Measurements from ENCODE around the gene TMEM121.

GRCh38 chr14:105484997-105485393 lies 41.4 kb upstream of the TMEM121 start:
- TF ChIP-seq EP300 (IDR thresholded peaks at IDR 0.05; ENCODE audit: borderline replicate concordance in 1 of 2, low read depth in 1 of 2, low read length in 1 of 2) (no peak), REST (IDR thresholded peaks at IDR 0.05; ENCODE audit: low read depth, low read length) (no peak), CTCF (IDR thresholded peaks at IDR 0.05) (no peak), TAF1 (IDR thresholded peaks at IDR 0.05; ENCODE audit: borderline replicate concordance, low read depth, low read length) (no peak), YY1 (IDR thresholded peaks at IDR 0.05; ENCODE audit: low read depth) (no peak), MAX (IDR thresholded peaks at IDR 0.05; ENCODE audit: low read depth) (no peak), RXRA (IDR thresholded peaks at IDR 0.05; ENCODE audit: borderline replicate concordance, low read depth) (no peak), POLR2AphosphoS5 (IDR thresholded peaks at IDR 0.05; ENCODE audit: low read depth, low read length) (no peak), EZH2phosphoT487 (IDR thresholded peaks at IDR 0.05; ENCODE audit: borderline replicate concordance, low read depth) (no peak), CHD2 (IDR thresholded peaks at IDR 0.05; ENCODE audit: low read length, partially characterized antibody) (no peak), RCOR1 (IDR thresholded peaks at IDR 0.05; ENCODE audit: low read length) (no peak), FOSL2 (IDR thresholded peaks at IDR 0.05; ENCODE audit: borderline replicate concordance, low read depth) (no peak), JUND (IDR thresholded peaks at IDR 0.05) (no peak), SMC3 (IDR thresholded peaks at IDR 0.05; ENCODE audit: low read depth, low read length) (no peak)

Measured in SK-N-SH (cell line).